ENCODE results near the gene TARS2. TPM values are rescaled to one million over a fixed set of nuclear protein-coding genes. Genes with fewer than 3 reads are reported as not detected.

Gene TARS2
- total RNA-seq, 1 experiment from 2014 or later = 65.3 TPM

- DNase-seq = no peak
- Histone ChIP-seq H3K4me3 (ENCODE audit: insufficient read depth, low read depth, low read length) (no peak overlapping the region), H3K27me3 (ENCODE audit: control insufficient read depth, insufficient read depth, low read length) (no peaks in the 10 kb centered on the region), H3K36me3 (replicated peaks; ENCODE audit: control insufficient read depth, insufficient read depth, low read length) (no peaks in the 10 kb centered on the region)
Measured at GRCh38 chr1:150479927-150480352, 7.3 kb upstream of the TARS2 start.

GRCh38 chr1:150484431-150484830, 2.8 kb upstream of the TARS2 start:
- no peak for DNase-seq
- no peak overlapping the region for H3K4me3 ChIP-seq (ENCODE audit: insufficient read depth, low read depth, low read length)
- no peaks in the 10 kb centered on the region for H3K36me3 ChIP-seq (replicated peaks; ENCODE audit: control insufficient read depth, insufficient read depth, low read length)
- H3K27me3 ChIP-seq (ENCODE audit: control insufficient read depth, insufficient read depth, low read length) = no peaks in the 10 kb centered on the region

GRCh38 chr1:150484861-150485260, 2.4 kb upstream of the TARS2 start:
- peaks cover under 1% of the 10 kb centered on the region for H3K36me3 ChIP-seq (replicated peaks; ENCODE audit: control insufficient read depth, insufficient read depth, low read length)
- DNase-seq = no peak
- H3K4me3 ChIP-seq (ENCODE audit: insufficient read depth, low read depth, low read length) = no peak overlapping the region
- no peaks in the 10 kb centered on the region for H3K27me3 ChIP-seq (ENCODE audit: control insufficient read depth, insufficient read depth, low read length)

- peaks cover 11% of the 10 kb centered on the region for H3K36me3 ChIP-seq (replicated peaks; ENCODE audit: control insufficient read depth, insufficient read depth, low read length)
- H3K4me3 ChIP-seq (ENCODE audit: insufficient read depth, low read depth, low read length) = peak overlapping the region; percentile 72
- H3K27me3 ChIP-seq (ENCODE audit: control insufficient read depth, insufficient read depth, low read length) = no peaks in the 10 kb centered on the region
- DNase-seq = peak; percentile 17
Measured at GRCh38 chr1:150487763-150488115, 520 bp downstream of the TARS2 start.

- no peak overlapping the region for H3K4me3 ChIP-seq (ENCODE audit: insufficient read depth, low read depth, low read length)
- H3K36me3 ChIP-seq (replicated peaks; ENCODE audit: control insufficient read depth, insufficient read depth, low read length) = peaks cover 20% of the 10 kb centered on the region
- DNase-seq = no peak
- no peaks in the 10 kb centered on the region for H3K27me3 ChIP-seq (ENCODE audit: control insufficient read depth, insufficient read depth, low read length)
Measured at GRCh38 chr1:150493175-150493574, 6.0 kb downstream of the TARS2 start.

- no peaks in the 10 kb centered on the region for H3K27me3 ChIP-seq (ENCODE audit: control insufficient read depth, insufficient read depth, low read length)
- no peak for DNase-seq
- H3K4me3 ChIP-seq (ENCODE audit: insufficient read depth, low read depth, low read length) = no peak overlapping the region
- H3K36me3 ChIP-seq (replicated peaks; ENCODE audit: control insufficient read depth, insufficient read depth, low read length) = peaks cover 22% of the 10 kb centered on the region
Measured at GRCh38 chr1:150498342-150498741, 11.1 kb downstream of the TARS2 start.

GRCh38 chr1:150505431-150505830, 18.2 kb downstream of the TARS2 start:
- Histone ChIP-seq H3K4me3 (ENCODE audit: insufficient read depth, low read depth, low read length) (no peak overlapping the region), H3K27me3 (ENCODE audit: control insufficient read depth, insufficient read depth, low read length) (no peaks in the 10 kb centered on the region; the same call in 1 of the 2 replicates), H3K36me3 (replicated peaks; ENCODE audit: control insufficient read depth, insufficient read depth, low read length) (peaks cover 19% of the 10 kb centered on the region)
- DNase-seq = no peak

GRCh38 chr1:150507912-150508864, 21.0 kb downstream of the TARS2 start, which contains the start of gene ECM1:
ECM1 (plus strand) TSS chr1:150508109; CDS start chr1:150508210, 101 bp downstream.
- Histone ChIP-seq H3K27me3 (ENCODE audit: control insufficient read depth, insufficient read depth, low read length) (no peaks in the 10 kb centered on the region; the same call in 1 of the 2 replicates), H3K36me3 (replicated peaks; ENCODE audit: control insufficient read depth, insufficient read depth, low read length) (peaks cover 17% of the 10 kb centered on the region), H3K4me3 (ENCODE audit: insufficient read depth, low read depth, low read length) (no peak within 1 kb of the TSS)
- no peak for DNase-seq

GRCh38 chr1:150508982-150509381, 21.8 kb downstream of the TARS2 start:
- H3K4me3 ChIP-seq (ENCODE audit: insufficient read depth, low read depth, low read length) = no peak overlapping the region
- no peaks in the 10 kb centered on the region; the same call in 1 of the 2 replicates for H3K27me3 ChIP-seq (ENCODE audit: control insufficient read depth, insufficient read depth, low read length)

GRCh38 chr1:150511551-150511950, 24.3 kb downstream of the TARS2 start:
- no peaks in the 10 kb centered on the region; the same call in 1 of the 2 replicates for H3K27me3 ChIP-seq (ENCODE audit: control insufficient read depth, insufficient read depth, low read length)
- H3K4me3 ChIP-seq (ENCODE audit: insufficient read depth, low read depth, low read length) = no peak overlapping the region
- DNase-seq = no peak
- H3K36me3 ChIP-seq (replicated peaks; ENCODE audit: control insufficient read depth, insufficient read depth, low read length) = peaks cover 3% of the 10 kb centered on the region

More at GRCh38 chr1:150508982-150509381, 21.8 kb downstream of the TARS2 start:
- peaks cover 17% of the 10 kb centered on the region for H3K36me3 ChIP-seq (replicated peaks; ENCODE audit: control insufficient read depth, insufficient read depth, low read length)
- no peak for DNase-seq

GRCh38 chr1:150511985-150512660, 24.9 kb downstream of the TARS2 start:
- no peak for DNase-seq
- Histone ChIP-seq H3K4me3 (ENCODE audit: insufficient read depth, low read depth, low read length) (no peak overlapping the region), H3K27me3 (ENCODE audit: control insufficient read depth, insufficient read depth, low read length) (no peaks in the 10 kb centered on the region; the same call in 1 of the 2 replicates), H3K36me3 (replicated peaks; ENCODE audit: control insufficient read depth, insufficient read depth, low read length) (no peaks in the 10 kb centered on the region; the same call in 1 of the 2 replicates)

- Histone ChIP-seq H3K36me3 (replicated peaks; ENCODE audit: control insufficient read depth, insufficient read depth, low read length) (no peaks in the 10 kb centered on the region), H3K27me3 (ENCODE audit: control insufficient read depth, insufficient read depth, low read length) (no peaks in the 10 kb centered on the region; the same call in 1 of the 2 replicates), H3K4me3 (ENCODE audit: insufficient read depth, low read depth, low read length) (no peak overlapping the region)
- no peak for DNase-seq
Measured at GRCh38 chr1:150512846-150513245, 25.6 kb downstream of the TARS2 start.

- Histone ChIP-seq H3K27me3 (ENCODE audit: control insufficient read depth, insufficient read depth, low read length) (no peaks in the 10 kb centered on the region; the same call in 1 of the 2 replicates), H3K4me3 (ENCODE audit: insufficient read depth, low read depth, low read length) (no peak overlapping the region), H3K36me3 (replicated peaks; ENCODE audit: control insufficient read depth, insufficient read depth, low read length) (no peaks in the 10 kb centered on the region)
- no peak for DNase-seq
Measured at GRCh38 chr1:150513351-150513791, 26.2 kb downstream of the TARS2 start.

- H3K36me3 ChIP-seq (replicated peaks; ENCODE audit: control insufficient read depth, insufficient read depth, low read length) = no peaks in the 10 kb centered on the region
- no peak for DNase-seq
- no peak overlapping the region for H3K4me3 ChIP-seq (ENCODE audit: insufficient read depth, low read depth, low read length)
- H3K27me3 ChIP-seq (ENCODE audit: control insufficient read depth, insufficient read depth, low read length) = no peaks in the 10 kb centered on the region; the same call in 1 of the 2 replicates
Measured at GRCh38 chr1:150514260-150514659, 27.0 kb downstream of the TARS2 start.
